Activated CD4-positive, alpha-beta T cell treated with anti-CD3 and anti-CD28 coated beads for 48 hours (primary cell): Measurements from ENCODE around the gene NSD2.
A peak's percentile ranks its signal among the peaks of the same experiment; 100 is the strongest.
"Not testable (repeated sequence)": the region's sequence is repeated elsewhere in the genome, so short reads cannot be mapped to it uniquely, and the experiment has no call there.

Experiments used
- DNase-seq: peaks from one replicate; pipeline ENCODE4 v3.0.0-alpha.2; 2020

NSD2 gene

DNA sequence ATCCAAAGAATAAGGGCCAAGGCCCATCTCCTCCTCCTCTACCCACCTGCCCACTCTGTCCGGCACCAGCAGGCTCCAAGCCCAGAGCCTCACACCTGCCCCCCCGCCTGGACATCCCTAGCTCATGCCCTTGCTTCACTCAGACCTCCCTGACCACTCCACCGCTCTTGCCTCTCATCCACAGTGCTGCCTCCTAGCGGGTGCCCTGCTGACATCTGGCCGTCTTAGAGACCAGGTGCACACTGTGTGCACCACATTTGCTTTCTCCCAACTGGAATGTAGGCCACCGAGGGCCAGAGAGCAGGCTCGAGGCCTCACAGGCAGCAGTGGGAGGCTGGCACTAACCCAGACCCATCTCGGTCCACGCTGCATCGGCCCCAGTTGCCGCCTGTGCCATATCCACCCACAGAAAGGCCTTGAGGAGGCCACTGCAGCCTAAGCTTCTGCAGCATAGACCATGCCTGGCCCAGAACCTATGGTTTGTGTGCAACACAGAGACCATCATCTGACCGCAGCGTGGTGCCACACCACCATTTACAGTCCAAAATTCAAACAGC is 28.8 kb upstream of the NSD2 start:
- no peak for DNase-seq

DNA sequence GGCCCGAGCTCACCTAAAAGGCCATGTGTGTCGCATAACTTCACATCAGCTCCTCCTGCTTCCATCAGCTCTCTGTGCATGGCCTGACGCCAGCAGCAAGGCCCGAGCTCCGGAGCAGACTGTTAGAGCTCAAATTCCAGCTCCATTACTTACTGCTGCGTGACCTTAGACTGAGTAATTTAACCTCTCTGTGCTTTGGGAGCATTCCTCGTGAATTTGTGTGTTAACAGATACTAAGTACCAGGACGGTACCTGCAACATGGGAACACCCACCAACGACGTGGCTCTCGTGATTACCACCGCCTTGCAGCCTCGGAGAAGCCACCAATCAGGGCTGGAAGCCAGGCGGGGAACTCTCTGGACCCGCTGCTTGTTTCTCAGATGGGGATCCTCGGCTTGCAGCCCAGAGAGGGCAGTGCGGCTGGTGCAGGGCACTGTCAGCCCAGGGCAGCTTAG is 28.2 kb upstream of the NSD2 start:
- DNase-seq = no peak

DNA sequence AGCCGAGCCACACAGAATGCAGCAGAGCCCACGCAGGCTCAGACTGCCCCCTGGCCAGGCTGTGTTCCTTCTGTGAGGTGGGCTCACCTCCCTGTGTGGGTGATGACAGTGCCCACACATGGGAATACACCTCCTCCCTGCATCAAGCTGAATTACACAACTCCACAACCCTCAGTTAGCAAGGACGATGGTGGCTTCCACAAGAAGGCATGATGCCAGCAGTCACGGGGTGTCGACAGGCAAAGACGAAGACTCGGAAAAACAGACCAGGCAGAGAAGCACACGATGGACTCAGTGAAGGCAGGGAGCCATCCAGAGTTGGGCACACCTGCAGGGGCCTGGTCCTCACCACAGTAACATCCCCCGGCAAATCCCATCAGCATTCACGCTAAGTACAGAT is 27.3 kb upstream of the NSD2 start:
- DNase-seq = no peak

DNA sequence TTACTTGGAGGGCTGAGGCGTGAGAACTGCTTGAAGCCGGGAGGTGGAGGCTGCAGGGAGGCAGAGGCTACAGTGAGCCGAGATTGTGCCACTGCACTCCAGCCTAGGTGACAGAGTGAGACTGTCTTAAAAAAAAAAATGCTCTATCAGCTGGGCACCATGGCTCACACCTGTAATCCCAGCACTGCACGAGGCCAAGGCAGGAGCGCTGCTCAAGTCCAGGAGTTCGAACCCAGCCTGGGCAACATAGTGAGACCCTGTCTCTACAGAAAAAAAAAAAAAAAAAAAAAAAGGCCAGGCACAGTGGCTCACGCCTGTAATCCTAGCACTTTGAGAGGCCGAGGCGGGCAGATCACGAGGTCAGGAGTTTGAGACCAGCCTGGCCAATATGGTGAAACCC is 26.6 kb upstream of the NSD2 start:
- not testable (repeated sequence) for DNase-seq

DNA sequence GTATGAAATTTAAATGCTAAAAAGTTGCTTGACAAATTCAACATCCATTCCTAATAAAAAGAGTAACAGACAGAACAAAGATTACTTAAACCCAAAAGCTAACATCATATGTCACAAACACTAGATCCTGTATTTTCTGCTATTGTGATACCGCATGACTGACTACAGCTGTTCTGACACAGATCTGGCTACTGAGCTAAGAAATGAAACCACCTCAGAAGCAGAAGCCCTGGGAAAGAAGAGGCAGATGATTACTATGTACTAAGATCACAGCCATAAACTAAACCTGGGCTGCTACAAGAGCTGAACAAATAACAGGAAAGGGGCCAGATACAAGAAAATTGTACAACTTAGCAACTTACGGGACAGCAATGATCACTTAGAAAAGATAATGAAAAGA is 24.6 kb upstream of the NSD2 start:
- no peak for DNase-seq

DNA sequence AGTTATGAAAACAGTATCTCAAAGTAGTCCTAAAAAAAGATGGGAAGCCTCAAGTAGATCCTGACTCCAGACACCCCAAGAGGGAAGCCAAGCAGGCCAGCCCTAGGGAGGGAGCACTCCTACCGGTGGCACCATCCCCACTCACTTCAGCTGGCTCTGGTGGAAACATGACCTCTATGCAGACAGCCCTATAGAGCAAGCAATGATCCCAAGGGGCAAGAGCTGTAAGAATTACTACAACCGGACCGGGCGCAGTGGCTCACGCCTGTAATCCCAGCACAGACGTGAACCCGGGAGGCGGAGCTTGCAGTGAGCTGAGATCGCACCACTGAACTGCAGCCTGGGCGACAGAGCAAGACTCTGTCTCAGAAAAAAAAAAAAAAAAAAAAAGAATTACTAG is 20.9 kb upstream of the NSD2 start:
- no peak for DNase-seq

DNA sequence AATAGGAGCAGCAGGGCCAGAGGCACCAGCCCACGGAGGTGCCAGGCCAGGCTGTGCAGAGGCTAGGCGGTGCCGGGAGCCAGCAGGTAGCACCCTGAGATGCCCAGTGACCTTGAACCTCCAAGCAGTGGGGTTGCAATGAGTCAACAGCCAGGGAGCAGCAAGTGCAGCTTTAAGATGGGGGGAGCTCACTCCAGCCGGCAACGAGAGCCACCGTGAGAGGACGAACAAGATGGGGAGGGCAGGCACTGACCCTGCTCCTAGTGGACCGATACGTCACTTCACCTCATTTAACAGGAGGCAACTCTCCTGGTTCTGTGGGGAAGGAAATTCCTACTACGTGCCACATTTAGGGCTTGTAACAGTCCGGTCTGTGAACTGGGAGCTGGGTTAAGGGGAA is 20.0 kb upstream of the NSD2 start:
- DNase-seq = no peak

DNA sequence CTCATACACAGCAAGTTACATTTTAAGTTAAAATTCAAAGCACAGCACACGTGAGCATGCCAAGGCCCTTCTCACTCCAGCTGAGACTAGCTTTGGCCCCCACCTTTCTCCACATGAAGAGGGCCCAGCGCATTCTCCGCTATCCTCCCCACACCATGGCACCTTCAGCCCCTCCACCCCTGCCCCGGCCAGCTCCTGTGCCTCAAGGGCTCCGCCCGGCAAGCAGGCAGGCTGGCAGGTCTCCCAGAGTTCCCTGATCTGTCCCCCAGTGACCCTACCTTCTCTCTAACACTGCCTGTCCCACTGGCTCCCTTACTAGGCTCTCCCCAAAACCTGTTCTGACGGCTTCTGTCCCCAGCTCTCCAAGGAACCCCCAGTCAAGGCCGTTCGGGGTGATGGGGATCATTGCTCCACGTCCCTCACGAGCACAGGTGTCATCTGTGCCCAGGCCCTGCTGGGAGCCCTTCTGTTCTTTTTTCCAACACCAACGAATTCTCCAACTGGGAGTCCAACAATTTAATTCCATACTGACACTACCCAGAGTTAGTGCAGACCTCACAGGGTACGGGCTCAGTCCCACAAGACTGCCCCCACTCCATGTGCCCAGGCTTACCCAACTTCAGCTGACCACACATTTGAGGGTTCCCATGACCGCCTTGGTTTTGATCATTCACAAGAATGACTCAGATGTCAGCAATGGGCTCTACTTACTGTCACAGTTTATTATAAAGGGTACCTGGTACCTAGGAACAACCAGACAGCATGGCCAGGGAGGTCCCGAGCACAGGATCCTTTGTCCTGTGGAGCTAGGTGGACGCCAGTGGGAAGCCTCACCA is 19.4 kb upstream of the NSD2 start:
- no peak for DNase-seq

DNA sequence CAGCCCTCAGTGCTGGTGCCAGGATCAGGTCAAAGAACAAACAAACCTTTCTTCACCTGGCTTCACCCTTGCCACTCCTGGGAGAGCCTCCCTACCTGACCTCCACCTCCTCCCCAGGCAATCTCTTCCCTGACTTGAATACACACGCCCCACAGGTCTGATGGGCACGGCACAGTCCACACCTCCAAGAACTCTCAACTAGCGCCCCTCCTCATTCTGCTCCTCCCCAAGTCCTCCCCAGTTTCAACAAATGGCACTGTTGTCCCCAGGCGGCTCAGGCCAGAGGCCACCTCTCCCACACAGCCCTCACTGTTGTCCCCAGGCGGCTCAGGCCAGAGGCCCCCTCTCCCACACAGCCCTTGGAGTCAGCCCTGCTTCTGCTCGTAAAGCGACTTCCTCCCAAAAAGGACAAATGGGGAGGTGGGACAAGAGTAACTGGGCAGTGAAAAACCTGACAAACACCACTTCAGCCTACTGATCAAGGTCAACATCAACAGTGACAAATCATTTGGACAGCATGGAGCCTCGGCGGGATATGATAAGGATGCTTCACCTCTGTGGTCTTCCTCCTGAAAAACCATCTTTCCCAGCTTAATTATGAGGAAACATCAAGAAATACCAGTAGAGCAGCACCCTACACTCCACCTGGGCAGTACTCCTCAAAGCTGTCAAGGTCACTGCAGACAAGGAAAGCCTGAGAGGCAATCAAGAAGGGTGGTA is 18.1 kb upstream of the NSD2 start:
- DNase-seq = no peak

DNA sequence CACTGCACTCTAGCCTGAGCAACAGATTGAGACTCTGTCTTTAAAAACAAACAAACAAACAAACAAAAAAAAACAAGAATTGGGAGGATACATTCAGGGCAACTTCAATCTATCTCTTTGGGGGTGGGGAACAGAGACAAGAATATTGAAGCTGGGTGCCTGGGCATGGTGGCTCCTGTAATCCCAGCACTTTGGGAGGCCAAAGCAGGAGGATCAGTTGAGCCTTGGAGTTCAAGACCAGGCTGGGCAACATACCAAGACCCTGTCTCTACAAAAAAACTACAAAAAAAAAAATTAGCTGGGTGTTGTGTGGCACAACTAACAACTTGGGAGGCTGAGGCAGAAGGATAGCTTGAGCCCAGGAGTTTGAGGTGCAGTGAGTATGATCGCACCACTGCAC is 16.4 kb upstream of the NSD2 start:
- no peak for DNase-seq

DNA sequence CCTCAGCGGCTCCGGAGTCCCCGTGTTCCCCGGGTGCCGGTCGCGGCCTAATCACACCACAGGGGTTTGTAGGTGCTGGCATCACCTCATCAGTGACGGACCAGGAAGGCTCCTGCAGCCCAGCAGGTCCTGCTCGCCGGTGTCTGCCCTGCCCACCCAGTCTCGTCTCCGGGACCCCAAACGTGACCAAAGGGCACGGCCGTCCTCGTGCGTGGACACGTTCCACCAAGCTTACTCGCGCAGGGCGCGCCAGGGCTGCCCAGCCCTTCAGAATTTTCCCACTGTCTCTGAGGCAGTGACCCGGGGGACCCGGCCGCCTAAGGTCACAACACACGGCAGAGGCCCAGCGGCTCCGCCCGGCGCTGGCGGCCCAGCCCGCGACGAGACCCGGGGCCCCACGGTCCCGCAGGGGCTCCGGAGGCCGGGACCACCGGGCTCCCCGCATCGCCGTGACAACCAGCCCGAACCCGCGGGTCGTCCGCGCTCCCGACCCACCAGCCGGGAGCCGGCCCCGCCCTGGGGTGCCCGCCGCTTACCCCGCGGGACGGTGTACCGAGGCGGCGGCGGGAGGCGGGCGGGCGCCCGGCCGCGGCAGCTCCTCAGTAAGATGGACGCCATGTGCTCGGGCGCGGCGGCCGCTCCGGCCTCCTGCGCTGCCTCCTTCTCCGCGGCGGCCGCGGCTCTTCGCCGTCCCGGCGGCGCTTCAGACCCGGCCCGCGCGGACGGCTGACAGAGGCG is 15.7 kb upstream of the NSD2 start:
- peak; percentile 35 for DNase-seq

DNA sequence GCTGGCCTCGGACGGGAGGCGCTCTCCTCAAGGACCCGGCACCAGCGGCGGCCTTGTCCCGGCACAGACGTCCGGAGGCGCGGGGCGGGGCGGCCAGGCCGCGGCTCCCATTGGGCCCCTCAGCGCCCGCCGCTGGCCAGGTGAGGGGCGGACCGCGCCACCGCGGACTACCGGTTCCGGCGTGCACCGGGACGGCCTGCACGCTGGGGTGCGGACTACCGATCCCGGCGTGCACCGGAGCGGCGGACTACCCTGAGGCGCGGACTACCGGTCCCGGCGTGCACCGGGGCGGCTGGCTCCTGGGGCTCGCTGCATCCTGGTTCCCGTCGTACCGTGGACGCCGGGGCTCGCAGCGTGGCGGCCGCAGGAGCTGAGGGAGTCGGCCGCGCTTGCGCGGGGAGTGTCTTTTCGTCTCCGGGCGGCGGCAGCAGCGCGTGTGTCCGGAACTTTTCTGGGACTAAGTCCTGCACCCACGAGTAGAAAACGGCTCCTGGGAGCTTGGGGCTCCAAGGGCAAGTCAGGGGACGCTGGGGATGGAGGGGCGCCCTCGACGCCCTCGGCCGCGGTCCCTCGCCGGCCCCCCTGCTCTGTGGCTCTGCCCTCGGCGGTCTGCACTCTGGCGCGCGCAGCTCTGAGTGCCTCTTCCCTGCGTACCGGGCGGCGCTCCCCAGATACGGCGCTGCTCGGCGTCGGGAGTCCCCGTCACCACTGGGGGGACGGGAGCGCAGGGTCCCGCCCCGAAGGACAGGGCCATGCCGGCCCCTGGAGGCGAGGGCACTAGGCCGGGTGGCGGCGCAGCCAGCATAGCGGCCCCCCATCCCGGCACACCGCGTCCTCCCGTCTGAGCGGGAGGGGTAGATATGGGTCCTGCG is 14.9 kb upstream of the NSD2 start, which contains the start of gene LETM1:
Gene LETM1 (minus strand): TSS at position 86 of the 872 bp plus-strand sequence. CDS start 206 bp downstream, outside the sequence.
- peak; percentile 96 for DNase-seq

DNA sequence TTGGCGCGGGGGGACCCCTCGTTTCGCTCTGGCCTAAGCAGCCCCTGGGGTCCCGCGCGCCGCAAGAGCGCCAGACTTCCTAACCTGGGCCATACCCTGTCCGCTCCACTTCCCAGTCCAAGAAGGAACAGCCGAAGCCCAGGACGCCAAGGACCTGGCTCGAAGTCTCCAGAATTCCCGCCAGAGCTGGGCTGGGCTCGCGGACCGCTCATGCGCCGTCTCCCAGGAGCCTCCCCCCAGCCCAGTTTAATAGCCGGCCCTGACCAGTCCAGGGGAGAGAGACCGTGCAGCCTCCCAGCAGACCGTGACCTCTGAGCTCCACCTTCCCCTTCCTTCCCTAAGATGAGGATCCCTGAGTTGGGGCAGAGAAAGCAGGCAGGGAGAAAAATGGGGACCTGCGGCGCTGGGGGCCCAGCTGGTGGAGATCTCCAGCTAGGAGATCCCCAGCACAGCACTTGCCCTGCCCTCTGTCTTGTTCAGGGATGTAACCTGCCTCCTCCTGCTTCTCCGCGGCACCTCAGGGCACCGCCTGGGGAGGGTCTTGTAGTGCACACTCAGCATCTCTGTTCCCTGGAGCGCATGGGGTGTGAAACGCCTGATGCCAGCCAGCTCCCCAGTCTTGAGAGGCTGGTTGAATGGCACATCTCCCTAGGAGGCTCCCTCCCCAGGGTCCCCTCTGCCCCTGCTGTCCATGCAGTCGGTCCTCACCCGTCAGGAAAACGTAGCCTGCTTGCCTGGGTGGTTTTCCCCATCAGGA is 14.1 kb upstream of the NSD2 start:
- DNase-seq = peak; percentile 20

DNA sequence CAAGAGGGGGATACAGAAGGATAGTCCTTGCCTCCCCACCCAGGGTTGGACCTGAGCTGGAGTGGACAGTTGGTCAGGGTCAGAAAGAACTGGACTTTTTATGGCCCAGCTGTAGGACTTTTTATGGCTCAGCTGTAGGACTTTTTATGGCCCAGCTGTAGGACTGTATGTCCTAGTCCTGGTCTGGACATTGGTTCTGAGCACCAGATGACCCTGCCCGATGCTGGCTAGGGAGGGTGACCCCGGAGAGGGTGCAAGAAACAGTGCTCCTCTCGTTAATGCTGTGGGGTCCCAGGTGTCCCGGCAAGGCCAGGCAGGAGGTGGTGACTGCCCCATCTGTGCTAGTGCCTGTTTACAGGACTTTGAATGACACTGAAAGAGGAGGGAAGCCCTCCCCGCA is 13.3 kb upstream of the NSD2 start:
- no peak for DNase-seq

DNA sequence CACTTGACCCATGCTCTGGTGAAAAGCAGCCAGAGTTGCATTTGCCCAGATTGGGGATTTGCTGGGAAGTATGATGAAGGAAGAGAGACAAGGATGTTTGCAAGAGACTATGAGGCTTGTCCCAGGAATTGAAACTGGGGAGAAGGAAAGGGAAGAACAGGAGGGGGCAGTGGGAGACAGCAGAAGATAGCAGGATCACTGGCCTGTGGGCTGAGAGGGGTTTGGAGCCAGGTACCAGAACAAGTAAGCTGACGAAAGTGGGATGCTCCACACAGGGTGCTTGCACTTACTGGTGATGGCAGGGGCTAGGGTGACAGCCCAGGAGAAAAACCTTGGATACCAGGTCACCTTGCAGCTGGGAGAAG is 11.8 kb upstream of the NSD2 start:
- no peak for DNase-seq

DNA sequence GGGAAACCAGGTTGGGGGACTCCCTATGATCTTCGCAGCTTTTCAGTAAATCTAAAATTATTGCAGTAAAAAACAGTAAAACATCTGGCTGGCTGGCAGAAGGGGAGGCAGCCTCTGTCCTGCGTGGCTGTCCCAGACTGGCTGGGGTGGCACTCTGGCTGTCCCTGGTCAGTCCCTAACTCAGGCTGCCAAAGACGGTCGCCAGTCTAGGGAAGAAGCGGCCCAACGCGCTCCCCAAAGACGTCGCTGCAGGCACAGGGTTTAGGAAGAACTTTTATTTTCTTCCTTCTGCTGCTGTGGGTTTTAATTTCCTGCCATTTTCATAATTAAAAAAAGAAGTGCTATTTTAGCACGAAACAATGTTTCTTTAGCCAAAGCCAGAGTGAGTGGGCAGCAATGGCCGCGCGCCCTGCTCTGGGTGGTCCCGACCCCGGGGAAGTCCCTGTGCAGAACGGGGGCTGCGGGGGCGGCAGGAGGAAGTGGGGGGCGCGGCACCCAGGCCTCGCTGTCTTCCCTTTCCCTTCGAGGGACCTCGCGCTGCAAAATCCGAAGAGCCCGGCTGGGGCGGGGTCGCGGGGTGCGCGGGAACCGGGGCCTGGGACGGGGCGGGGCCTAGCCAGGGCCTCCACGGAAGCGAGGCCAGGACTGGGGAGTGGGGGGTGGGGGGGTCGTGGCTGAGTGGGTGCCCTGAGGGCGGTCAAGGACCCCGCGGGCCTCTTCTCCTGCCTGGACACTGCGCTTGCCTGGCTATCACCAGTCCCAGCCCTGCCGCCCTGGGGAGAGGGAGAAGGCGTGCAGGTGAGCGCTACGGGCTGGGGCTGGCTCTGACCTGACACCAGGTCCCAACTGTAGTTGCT is 8.9 kb upstream of the NSD2 start:
- peak; percentile 48 for DNase-seq

DNA sequence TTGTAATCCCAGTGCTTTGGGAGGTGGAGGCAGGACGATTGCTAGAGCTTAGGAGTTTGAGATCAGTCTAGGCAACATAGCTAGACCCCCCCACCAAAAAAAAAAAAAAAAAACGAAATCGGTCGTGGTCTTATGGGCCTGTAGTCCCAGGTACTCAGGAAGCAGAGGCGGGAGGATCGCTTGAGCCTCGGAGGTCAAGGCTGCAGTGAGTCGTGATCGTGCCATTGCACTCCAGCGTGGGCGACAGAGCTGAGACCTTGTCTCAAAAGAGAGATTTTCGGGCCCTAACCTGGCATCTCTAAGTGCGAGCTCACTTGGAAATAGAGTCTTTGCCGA is 8.3 kb upstream of the NSD2 start:
- no peak for DNase-seq

DNA sequence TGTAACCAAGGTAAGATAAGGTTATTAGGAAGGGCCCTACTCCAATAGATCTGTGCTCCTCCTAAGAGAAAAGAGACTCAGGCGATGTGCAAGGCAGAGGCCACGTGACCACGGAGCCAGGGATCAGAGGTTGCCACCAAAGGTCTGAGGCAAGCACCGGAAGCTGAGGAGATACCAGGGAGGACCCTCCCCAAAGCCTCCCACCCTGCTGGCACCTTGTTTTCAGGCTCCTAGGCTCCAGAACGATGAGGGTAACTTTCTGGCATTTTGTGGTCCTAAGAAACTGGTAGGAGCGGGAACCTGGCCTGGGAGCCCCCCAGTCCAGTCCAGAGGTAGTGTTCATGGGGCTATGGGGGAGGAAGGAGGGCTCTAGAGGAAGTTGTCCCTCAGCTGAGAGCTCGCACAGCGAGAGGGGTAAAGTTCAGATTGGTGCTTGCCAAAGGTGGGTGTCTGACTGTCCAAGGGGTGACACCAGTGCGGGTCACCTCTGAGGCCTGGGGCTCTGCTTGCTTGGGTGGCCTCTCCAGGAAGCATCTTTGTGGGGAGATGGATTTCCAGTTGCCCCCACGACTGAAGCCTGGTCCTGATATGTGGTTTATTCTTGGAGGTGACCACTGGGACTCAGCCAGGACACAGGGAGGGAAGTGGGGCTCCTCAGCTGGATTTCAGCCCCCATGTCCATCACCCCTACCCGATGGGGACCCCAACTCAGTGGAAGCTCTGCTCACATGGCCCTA is 7.7 kb upstream of the NSD2 start:
- no peak for DNase-seq

DNA sequence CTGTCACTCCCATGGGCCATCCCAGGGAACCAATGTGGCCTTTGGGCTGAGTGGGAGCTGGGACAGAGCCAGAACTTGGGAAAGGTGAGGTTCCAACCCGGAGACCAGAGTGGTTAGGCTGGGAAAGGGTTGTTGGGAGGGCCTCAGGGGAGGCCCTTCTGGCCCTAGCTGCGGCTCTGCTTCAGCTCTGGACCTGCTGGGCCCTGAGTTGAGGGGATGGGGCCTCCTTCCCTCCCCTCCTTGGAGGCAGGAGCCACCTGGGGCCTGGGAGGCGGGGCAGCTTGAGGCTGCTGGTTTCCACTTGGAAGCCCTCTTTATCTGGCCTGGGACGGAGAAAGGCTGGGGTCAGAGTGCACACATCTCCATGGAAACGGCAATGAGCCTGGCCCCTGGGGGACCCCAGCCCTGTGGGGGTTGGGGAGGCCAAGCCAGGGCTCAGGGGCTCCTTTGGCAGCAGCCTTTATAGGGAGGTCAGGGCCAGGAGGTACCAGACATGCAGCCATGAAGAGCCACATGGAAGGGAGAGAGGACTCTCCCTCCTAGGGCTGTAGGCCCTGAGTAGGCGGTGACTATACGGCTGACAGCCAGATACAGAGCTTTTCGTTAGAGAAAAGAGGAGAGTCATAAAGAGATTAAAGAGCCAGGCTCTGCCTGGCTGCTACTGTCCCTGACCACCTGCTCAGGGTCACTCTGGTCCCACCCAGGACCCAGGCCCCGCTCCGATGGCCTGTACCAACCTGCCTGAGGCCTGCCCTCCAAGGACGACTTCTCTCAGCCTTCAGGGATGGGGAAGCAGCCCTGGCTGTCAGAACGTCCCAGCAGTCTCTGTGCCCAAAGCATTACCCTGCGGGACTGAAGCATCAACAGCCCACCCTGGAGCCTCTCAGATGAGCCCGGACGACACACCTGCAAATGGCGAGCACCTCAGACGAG is 6.9 kb upstream of the NSD2 start:
- no peak for DNase-seq
